NCI-H226 (cell line): ENCODE measurements around the gene LRRC7.
A peak's percentile ranks its signal among the peaks of the same experiment; 100 is the strongest.

Experiments
- DNase-seq: peaks from one replicate; pipeline ENCODE4 v3.0.0-alpha.2; 2015

LRRC7 gene

DNA sequence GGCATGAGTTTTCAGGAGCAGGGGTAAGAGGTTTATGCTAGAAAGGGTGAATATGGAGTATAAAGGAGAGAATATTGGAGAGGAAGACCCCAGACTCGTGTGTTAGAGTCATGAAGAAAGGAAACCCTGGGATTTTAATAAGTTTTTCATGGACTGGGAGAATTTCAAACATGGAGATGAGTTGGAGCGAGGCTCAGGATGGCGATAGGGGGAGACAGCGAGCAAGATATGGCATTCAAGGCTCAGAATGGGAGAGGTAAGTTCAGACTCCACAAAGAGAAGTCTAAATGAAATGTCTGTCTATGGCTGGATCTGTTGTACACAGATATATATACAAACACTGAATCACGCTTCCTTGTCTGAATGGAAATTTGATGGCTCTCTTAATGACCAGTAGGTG lies 545.1 kb downstream of the LRRC7 start:
- no peak for DNase-seq

DNA sequence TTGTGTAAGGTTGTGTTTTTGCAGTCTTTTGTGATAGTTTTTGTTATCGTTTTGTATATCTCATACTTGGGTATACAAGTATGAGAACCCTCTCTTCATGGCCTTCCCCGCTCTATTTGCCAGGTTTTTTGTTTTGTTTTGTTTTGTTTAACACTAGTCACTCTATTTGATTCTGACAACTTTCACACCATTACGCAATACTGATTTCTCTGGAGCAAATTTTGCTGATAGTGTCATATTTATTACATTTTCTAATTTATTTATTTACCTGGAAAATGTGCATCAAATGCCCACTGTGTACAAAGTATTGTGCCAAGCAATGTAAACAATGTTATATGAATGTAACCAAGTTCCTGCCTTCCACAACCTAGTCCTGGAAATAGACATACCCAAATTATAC lies 547.6 kb downstream of the LRRC7 start:
- DNase-seq, result no peak

- no peak for DNase-seq
These were observed 549.3 kb downstream of the LRRC7 start for GRCh38 chr1:70117046-70117445.

GRCh38 chr1:70134148-70134547 lies 566.4 kb downstream of the LRRC7 start:
- no peak for DNase-seq

DNA sequence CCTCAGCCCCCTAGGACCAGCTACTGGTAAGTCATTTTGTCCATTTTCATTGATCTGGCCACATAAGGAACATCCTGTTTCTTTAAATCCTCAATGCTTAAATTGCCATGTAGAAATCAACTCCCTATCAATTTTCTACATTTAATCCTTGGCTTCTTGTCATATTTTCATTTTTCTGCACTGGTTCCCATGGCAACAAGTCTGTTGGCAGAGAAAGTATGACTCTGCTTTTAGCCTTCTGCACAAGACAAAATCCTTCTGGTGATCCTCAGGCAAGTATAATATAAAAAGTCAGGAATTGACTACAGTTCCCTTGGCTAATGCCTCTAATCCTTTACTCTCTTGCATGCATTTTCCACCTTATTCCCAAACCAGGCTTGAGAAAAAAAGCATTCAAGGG lies 572.6 kb downstream of the LRRC7 start:
- DNase-seq, result peak; percentile 18

DNA sequence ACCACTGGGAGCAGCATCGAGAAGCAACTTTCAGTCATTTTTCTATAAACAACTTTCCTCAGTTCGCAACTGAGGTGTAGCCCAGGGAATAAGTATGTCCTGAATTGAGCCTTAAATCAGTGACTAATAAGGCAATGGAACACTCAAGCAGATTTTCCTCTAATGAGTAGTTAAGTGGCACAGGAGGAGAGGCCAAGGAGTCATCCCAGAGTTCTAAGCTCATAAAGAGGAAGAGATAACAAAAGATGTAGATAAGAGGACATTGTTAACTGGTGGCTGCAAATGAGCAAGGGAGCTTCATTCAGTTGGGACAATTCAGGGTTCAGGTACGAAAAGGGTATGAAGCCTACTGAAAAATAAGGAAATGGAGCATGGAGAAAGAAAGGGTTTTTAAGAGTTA lies 573.2 kb downstream of the LRRC7 start:
- DNase-seq, result no peak

DNA sequence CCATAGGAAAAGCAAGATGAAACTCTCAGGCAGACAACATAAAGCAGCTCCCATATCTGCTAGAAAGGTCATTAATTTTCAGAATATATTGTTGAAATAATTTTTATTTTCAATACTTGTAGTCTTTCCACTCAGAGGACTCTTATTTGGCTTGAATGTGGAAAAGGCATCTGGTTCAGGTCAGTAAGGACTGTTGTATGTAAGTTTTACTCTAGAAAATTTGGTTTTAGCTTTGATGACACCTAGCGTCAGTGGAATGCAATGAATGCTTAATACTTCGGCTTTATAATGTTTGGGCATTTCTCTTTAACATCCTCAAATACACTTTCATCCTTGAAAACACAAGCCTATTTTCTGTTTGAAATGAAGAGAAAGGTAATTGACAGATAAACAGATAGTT lies 574.4 kb downstream of the LRRC7 start:
- DNase-seq, result no peak

DNA sequence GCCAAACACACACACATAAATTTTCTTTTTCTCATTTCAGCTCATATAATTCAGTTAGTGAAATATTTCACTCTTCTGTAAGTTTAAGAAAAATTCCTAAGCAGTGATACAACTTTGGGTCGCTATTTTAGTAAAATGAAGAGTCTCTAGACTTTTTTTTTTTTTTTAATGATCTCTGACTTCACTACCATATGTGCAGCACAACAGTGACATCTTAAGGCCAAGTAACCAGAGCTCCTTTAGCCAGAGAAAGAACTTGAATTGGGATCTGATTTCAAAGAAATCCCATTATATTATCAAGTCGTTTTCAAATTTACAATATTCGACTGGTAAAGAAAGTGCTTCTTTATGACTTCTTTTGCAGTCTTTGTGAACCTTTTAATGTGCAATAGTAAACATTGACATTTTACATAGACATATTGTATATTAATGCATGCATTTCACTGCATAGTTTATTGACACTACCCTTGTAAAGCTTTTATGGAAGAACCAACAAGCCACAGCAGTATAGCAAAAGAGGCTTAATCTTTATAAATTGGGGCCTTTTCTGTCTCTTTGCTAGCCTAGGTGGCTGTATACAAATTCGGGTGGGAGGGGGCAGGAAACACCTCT lies 575.4 kb downstream of the LRRC7 start:
- DNase-seq, result peak; percentile 11

DNA sequence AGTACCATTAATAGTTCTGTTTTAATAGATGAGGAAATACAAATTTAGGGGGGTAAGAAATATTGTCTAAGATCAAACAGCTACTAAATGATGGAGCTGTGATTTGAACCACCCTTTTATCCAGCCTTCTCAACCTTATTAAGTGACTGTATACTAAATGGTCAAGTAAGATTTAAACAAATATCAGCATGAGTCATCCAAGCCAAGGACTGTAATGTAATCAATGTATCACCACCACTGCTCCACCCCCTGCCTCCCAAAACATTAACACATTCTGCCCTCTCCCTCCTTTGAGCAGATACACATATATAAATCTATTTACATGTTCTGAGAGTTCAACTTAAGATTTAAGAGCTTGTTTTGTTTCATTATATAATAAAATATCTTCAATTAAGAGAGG lies 578.8 kb downstream of the LRRC7 start:
- no peak for DNase-seq

DNA sequence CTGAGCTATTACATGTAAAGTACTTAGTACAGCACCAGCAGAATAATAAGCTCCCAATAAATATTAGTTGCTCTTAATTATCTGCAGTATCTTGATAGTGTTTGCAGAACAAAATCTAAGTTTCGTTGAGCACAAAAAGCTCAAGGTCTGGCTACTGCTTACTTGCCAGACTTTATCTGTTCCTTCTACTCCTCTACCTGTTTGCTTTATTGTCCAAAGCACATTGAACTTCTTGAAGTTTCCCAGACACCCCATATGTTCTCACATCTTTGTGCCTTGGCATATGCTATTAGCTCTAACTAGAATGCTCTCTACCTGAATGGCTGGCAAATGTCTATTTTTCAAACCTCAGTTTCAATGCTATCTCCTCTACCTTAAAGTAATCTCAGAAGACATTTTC lies 582.7 kb downstream of the LRRC7 start:
- DNase-seq, result no peak

DNA sequence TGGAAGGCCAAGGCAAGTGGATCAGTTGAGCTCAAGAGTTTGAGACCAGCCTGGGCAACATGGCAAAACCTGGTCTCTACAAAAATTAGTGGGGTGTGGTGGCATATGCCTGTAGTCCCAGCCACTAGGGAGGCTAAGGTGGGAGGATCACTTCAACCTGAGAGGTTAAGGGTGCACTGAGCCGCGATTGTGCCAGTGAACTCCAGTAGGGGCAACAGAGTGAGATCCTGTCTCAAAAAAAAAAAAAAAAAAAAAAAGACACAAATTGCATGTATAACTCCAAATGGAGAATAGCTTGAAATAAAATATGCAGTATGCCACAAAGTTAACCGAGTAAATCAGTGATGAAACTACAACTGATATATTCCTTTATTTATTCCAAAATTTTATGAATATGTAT lies 586.0 kb downstream of the LRRC7 start:
- DNase-seq, result no peak

- peak; percentile 24 for DNase-seq
These were observed 588.9 kb downstream of the LRRC7 start for GRCh38 chr1:70156529-70157120.

GRCh38 chr1:70164350-70164749 lies 596.6 kb downstream of the LRRC7 start:
- no peak for DNase-seq

- DNase-seq, result no peak
These were observed 600.6 kb downstream of the LRRC7 start for GRCh38 chr1:70168283-70168682.

DNA sequence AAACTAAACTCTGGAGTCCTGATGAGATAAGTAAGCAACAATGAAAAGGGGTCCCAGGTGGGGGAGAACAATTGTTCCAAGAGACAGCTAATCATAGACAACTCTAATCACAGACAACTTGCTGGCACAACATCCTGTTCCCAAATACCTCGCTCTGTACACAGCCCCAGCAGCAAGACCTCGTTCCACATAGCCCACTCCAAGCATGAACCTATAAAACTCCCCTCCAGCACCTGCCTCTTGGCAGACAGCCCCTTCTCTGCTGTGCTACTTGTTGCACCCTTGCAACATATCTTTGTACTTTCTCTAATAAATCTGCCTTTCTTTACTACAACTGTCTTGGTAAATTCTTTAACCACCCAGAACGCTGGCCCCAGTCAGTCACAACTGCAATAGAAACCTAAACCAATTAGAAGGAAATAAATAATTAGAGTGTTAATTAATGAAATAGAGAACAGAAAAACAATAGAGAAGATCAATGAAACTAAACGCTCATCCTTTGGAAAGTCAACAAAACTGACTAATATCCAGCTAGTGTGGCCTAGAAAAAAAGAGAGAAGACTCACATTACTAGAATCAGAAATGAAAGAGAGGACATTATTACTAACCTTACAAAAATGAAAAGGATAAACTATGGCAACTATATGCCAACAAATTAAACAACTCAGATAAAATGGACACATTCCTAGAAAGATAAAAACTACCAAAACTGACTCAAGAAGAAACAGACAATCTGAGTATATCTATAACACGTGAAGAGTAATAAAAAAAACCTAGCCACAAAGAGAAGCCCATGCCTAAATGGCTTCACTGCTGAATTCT lies 601.5 kb downstream of the LRRC7 start:
- no peak for DNase-seq

GRCh38 chr1:70171512-70171911 lies 603.8 kb downstream of the LRRC7 start:
- DNase-seq, result no peak
